Mucosa of stomach (tissue), 1 donor: ENCODE measurements around the gene KBTBD2.
"Not testable (repeated sequence)": the region's sequence is repeated elsewhere in the genome, so short reads cannot be mapped to it uniquely, and the experiment has no call there.

ENCODE experiments used
- H3K27me3 ChIP-seq: one replicate; pipeline ENCODE4 v1.7.0; 2013; ENCODE audit warnings: mild to moderate bottlenecking, low read length; ENCODE audit not compliant: control insufficient read depth, insufficient read depth
- H3K36me3 ChIP-seq: one replicate; pipeline ENCODE4 v1.7.0; 2013; ENCODE audit warnings: low read length; ENCODE audit not compliant: control insufficient read depth, insufficient read depth
- H3K4me1 ChIP-seq: one replicate; pipeline ENCODE4 v1.7.0; 2013; ENCODE audit warnings: mild to moderate bottlenecking, low read length; ENCODE audit not compliant: control insufficient read depth, insufficient read depth
- H3K4me3 ChIP-seq: one replicate; pipeline ENCODE4 v1.7.0; 2013; ENCODE audit warnings: low read length
- H3K9ac ChIP-seq: one replicate; pipeline ENCODE4 v1.7.0; 2013; ENCODE audit warnings: mild to moderate bottlenecking, low read length, moderate library complexity
- H3K9me3 ChIP-seq: one replicate; pipeline ENCODE4 v1.7.0; 2013; ENCODE audit warnings: mild to moderate bottlenecking, low read length, moderate library complexity; ENCODE audit not compliant: control insufficient read depth
- donor health status: Pancreatic carcinoma.

Gene KBTBD2

GRCh38 chr7:32843763-32844162 lies 47.8 kb downstream of the KBTBD2 start:
- H3K36me3 ChIP-seq, H3K4me3 ChIP-seq, H3K9ac ChIP-seq, H3K27me3 ChIP-seq, H3K9me3 ChIP-seq, H3K4me1 ChIP-seq: not testable (repeated sequence)

- H3K4me3 ChIP-seq, H3K36me3 ChIP-seq, H3K9ac ChIP-seq, H3K4me1 ChIP-seq, H3K9me3 ChIP-seq, H3K27me3 ChIP-seq: not testable (repeated sequence)
Observed at GRCh38 chr7:32839846-32840245, 51.7 kb downstream of the KBTBD2 start.

GRCh38 chr7:32828996-32829752 lies 62.4 kb downstream of the KBTBD2 start:
- not testable (repeated sequence) for H3K4me1 ChIP-seq, H3K4me3 ChIP-seq, H3K36me3 ChIP-seq, H3K27me3 ChIP-seq, H3K9ac ChIP-seq, H3K9me3 ChIP-seq
